Coronary artery (tissue), 2 donors: ENCODE data around the gene ZP3.
"Not testable (repeated sequence)": the region's sequence is repeated elsewhere in the genome, so short reads cannot be mapped to it uniquely, and the experiment has no call there.

Source experiments
- DNase-seq: peaks from one replicate; pipeline ENCODE4 v3.0.0-alpha.2; 2017; ENCODE audit warnings: low spot score
- H3K27ac ChIP-seq, 2 donors: fragments of 200-600 bp; sonication (generic); one replicate each; pipeline ENCODE4 v1.5.1; 2016 to 2019
- H3K4me3 ChIP-seq: fragments of 200-600 bp; sonication (generic); 2 replicates; pipeline ENCODE4 v1.5.1; 2016; ENCODE audit warnings: mild to moderate bottlenecking, moderate library complexity

Gene ZP3

GRCh38 chr7:76467743-76468404 is 43.1 kb downstream of the ZP3 start:
- peak overlapping the region in 1 of 2 donors; percentile 57 for H3K27ac ChIP-seq
- not testable (repeated sequence) for DNase-seq

DNA sequence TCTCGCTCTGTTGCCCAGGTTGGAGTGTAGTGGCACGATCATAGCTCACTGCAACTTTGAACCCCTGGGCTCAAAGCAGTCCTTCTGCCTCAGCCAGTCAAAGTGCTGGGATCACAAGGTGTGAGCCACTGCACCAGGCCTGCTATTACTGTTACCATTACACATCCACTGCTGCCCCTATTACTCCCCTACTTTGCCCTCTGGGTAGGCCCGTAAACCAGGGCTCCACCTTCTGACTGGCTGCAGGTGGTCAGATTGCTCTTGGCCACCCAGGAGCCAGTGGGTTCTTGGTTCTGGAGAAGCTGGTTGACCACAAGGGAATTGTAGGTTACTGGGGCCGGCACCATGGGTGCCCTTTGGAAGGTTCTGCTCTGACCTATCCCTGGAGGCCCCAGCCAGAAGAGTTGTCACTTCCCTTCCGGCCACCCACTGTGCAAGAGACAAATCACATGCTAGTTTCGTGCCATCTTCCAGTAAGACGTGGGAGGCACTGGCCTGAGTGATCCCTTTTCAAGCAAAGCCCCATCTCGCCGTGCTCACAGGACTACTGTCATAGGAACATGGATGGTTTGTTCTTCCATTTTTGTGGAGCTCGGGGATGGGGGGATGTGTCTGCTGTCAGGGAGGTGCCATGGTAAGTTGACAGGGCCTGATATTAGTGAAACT is 46.9 kb downstream of the ZP3 start:
- not testable (repeated sequence) for DNase-seq, H3K4me3 ChIP-seq

More at GRCh38 chr7:76467743-76468404, 43.1 kb downstream of the ZP3 start:
- not testable (repeated sequence) for H3K4me3 ChIP-seq

DNA sequence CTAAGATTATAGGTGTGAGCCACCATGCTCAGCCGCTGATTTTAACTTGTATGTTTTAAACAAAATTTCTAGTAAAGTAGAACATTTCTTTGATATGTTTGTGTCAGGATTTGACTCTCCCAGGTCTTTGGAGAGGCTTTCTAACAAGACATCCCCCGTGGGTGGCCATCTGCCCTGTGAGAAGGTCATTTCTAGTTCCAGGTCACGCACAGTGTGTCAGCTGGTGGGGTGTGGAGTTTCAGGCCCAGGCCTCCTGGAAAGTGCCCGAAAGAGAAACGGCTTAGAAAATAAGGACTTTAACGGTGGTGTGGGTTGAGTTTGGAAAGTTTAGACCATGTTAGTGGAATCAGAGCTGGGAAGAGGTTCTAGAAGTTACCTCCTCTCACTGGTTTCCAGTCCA is 48.3 kb downstream of the ZP3 start:
- not testable (repeated sequence) for H3K4me3 ChIP-seq, H3K27ac ChIP-seq, DNase-seq

More for the DNA sequence above, 46.9 kb downstream of the ZP3 start:
- H3K27ac ChIP-seq: not testable (repeated sequence)

GRCh38 chr7:76476280-76476679 is 51.5 kb downstream of the ZP3 start:
- DNase-seq, H3K27ac ChIP-seq, H3K4me3 ChIP-seq: not testable (repeated sequence)

DNA sequence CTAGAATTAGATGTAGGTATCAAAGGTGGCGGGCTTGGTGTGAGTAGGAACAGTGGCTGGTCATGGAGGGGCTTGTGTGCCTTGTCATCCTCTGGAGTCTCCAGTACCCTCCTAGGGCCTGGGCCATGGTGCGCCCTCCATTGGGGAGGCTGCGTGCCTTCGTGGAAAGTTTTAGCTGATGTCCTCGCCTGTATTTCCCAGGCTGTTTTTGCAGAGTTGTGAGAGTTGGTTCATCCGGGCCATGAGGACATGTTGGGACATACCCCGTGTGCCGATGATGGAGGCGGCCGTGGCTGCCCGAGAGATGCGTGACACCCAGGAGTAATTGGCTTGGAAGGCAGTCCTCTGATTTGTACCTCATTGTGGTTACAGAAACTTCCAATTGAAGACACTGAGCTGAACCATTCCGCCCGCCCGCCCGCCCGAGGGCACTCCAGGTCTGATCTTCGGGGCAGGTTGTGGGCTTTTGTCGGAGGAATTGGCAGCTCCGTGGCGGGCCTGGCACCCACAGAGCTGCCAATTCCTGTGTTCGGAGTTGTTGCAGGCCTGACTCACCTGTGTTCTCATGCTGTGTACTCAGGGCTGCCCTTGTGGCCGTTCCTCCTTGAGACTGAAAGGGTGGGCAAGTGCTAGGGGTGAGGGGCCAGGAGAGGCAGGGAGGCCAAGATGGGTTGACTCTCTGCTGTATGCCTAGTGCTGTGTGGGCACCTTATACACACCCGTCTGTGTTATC is 52.2 kb downstream of the ZP3 start:
- H3K27ac ChIP-seq, DNase-seq, H3K4me3 ChIP-seq: not testable (repeated sequence)

- H3K27ac ChIP-seq, H3K4me3 ChIP-seq, DNase-seq: not testable (repeated sequence)
These were observed 54.9 kb downstream of the ZP3 start for GRCh38 chr7:76479628-76480027.

- not testable (repeated sequence) for H3K4me3 ChIP-seq, DNase-seq, H3K27ac ChIP-seq
These were observed 55.9 kb downstream of the ZP3 start for GRCh38 chr7:76480403-76481253.

GRCh38 chr7:76482660-76483059 is 57.9 kb downstream of the ZP3 start:
- H3K4me3 ChIP-seq, H3K27ac ChIP-seq: not testable (repeated sequence)
- peak; percentile 33 for DNase-seq

DNA sequence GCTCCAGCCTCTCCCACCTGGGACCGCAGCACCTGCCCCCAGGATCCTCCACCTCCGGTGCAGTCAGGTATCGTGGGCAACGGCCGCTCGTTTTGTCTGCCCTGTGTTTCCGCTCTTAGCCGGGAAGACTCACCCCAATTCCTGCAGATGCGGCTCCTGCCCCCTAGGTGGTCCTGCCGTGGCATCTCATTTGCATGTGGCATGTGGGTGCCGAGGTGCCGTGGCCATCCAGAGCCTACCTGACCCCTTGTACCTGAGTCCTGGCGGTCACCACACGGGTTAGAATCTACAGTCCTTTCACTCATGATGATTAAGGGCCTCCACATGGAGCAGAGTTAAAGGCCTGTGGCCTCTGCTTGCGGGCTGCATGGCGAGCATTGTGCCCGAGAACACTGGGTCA is 58.3 kb downstream of the ZP3 start:
- not testable (repeated sequence) for DNase-seq, H3K27ac ChIP-seq, H3K4me3 ChIP-seq

DNA sequence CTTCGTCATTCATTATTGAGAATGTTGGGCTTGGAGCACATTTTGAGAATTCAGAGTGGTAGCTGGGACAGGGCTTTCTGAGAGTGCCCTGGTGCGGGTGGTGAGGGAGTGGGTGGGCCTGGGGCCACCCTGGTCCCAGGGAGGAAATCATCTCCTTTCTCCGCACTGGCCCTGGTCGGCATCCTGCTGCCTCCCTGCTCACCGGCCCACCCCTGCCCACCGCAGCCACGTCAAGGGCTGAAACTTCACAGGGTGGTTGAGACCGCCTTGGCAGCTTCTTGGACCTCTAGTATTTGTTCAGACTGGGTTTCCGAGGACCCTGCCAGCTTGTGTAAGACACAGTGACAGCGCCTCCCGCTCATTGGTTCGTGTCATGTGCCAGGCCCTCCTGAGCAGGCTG is 59.7 kb downstream of the ZP3 start:
- H3K27ac ChIP-seq, H3K4me3 ChIP-seq, DNase-seq: not testable (repeated sequence)

GRCh38 chr7:76485822-76486610 is 61.3 kb downstream of the ZP3 start:
- H3K27ac ChIP-seq, DNase-seq, H3K4me3 ChIP-seq: not testable (repeated sequence)

- not testable (repeated sequence) for DNase-seq, H3K27ac ChIP-seq, H3K4me3 ChIP-seq
These were observed 61.9 kb downstream of the ZP3 start for GRCh38 chr7:76486618-76487017.

DNA sequence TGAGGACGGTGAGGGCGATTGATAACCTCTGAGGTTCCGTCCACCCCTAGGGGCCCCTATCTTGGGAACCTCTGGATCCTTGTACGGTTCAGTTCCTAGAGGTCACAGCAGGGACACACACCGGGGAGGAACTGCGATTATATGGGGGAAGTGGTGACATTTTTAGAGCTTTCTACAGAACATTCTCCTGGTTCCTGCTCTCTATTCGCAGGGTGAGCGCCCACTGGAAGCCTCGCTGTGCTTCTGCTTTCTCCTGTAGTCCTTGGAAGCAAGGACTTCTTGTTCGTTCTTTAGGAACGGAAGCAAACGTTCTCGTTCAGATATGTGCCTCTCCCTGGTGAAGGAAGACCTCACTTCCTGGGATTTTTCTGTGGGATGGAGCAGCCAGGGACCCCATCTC is 63.2 kb downstream of the ZP3 start:
- not testable (repeated sequence) for H3K4me3 ChIP-seq, H3K27ac ChIP-seq, DNase-seq
